ENCODE results near the gene PTGDS.

DNA sequence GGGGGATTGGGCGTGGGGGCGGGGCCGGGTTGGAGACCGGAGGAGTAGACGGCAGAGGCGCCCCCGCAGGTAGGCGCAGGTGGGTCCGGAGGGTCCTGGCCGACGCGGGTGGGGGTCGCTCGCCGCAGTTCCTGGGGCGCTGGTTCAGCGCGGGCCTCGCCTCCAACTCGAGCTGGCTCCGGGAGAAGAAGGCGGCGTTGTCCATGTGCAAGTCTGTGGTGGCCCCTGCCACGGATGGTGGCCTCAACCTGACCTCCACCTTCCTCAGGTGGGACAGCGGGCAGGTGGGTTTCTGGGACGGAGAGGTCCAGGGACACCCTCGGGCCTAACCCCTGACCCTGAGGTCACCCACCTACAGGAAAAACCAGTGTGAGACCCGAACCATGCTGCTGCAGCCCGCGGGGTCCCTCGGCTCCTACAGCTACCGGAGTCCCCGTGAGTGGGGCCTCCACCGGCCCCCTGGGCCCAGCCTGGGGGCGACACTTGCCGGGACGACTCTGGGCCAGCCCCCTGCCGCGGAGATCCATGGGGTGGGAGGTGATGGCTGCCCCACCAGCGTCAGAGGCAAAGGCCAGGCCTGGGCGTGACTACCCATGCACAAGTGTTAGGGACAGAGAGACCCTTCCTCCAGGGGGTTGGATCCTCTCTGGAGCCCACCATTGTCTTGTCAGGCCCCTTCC lies 1.7 kb downstream of the PTGDS start:
- TF ChIP-seq, protein P1, sequence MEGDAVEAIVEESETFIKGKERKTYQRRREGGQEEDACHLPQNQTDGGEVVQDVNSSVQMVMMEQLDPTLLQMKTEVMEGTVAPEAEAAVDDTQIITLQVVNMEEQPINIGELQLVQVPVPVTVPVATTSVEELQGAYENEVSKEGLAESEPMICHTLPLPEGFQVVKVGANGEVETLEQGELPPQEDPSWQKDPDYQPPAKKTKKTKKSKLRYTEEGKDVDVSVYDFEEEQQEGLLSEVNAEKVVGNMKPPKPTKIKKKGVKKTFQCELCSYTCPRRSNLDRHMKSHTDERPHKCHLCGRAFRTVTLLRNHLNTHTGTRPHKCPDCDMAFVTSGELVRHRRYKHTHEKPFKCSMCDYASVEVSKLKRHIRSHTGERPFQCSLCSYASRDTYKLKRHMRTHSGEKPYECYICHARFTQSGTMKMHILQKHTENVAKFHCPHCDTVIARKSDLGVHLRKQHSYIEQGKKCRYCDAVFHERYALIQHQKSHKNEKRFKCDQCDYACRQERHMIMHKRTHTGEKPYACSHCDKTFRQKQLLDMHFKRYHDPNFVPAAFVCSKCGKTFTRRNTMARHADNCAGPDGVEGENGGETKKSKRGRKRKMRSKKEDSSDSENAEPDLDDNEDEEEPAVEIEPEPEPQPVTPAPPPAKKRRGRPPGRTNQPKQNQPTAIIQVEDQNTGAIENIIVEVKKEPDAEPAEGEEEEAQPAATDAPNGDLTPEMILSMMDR (IDR thresholded peaks at IDR 0.05), result no peak
- no peak for TF ChIP-seq POLR2A (IDR thresholded peaks at IDR 0.05)
